Neural cell (in vitro differentiated cells): ENCODE data around the gene UBXN10. TPM values are rescaled to one million over a fixed set of nuclear protein-coding genes. Genes with fewer than 3 reads are reported as not detected.

Experiments used
- H2AFZ ChIP-seq: fragments of 200-600, 300-800 bp; sonication (generic), shearing (Covaris generic); 2 replicates; pipeline ENCODE4 v1.6.0; 2014; ENCODE audit warnings: low read depth, mild to moderate bottlenecking, antibody characterized with exemption, low read length, moderate library complexity
- H3F3A ChIP-seq: fragments of 200-600 bp; shearing (Covaris generic); 2 replicates; pipeline ENCODE4 v1.6.1; 2016; ENCODE audit warnings: mild to moderate bottlenecking, moderate library complexity, mixed read lengths, antibody characterized with exemption, low read length; ENCODE audit not compliant: insufficient read depth, poor library complexity, severe bottlenecking
- H3K27ac ChIP-seq: fragments of 200-600, 300-800 bp; sonication (generic), shearing (Covaris generic); 2 replicates; pipeline ENCODE4 v1.5.1; 2014; ENCODE audit warnings: mild to moderate bottlenecking, low read length, moderate library complexity
- H3K27me3 ChIP-seq: fragments of 300-800, 200-600 bp; sonication (generic), shearing (Covaris generic); 2 replicates; pipeline ENCODE4 v1.6.0; 2014; ENCODE audit warnings: mild to moderate bottlenecking, low read depth, low read length, moderate library complexity; ENCODE audit not compliant: insufficient read depth
- H3K36me3 ChIP-seq: fragments of 300-800, 200-600 bp; sonication (generic), shearing (Covaris generic); 2 replicates; pipeline ENCODE4 v1.5.1; 2014; ENCODE audit warnings: mild to moderate bottlenecking, antibody characterized with exemption, low read length, moderate library complexity; ENCODE audit not compliant: insufficient read depth
- H3K4me2 ChIP-seq: fragments of 300-800, 200-600 bp; sonication (generic), shearing (Covaris generic); 2 replicates; pipeline ENCODE4 v1.6.0; 2014; ENCODE audit warnings: mild to moderate bottlenecking, low read length
- H3K4me3 ChIP-seq: fragments of 300-800, 200-600 bp; sonication (generic), shearing (Covaris generic); 2 replicates; pipeline ENCODE4 v1.5.1; 2014; ENCODE audit warnings: mild to moderate bottlenecking, low read length, moderate library complexity
- H3K79me2 ChIP-seq: fragments of 200-600 bp; shearing (Covaris generic); replicated peaks from 2 replicates; pipeline ENCODE4 v1.6.0; 2014; ENCODE audit warnings: mild to moderate bottlenecking, low read length, moderate library complexity; ENCODE audit not compliant: insufficient read depth
- H3K9ac ChIP-seq: fragments of 300-800, 200-600 bp; sonication (generic), shearing (Covaris generic); 2 replicates; pipeline ENCODE4 v1.6.1; 2016; ENCODE audit warnings: mild to moderate bottlenecking, low read length, mixed read lengths
- H3K9me2 ChIP-seq: fragments of 200-600 bp; shearing (Covaris generic); 2 replicates; pipeline ENCODE4 v1.6.1; 2016; ENCODE audit warnings: mild to moderate bottlenecking, low read length, mixed read lengths; ENCODE audit not compliant: insufficient read depth
- H3K9me3 ChIP-seq: fragments of 200-600, 300-800 bp; sonication (generic), shearing (Covaris generic); 2 replicates; pipeline ENCODE4 v1.6.1; 2016; ENCODE audit warnings: mild to moderate bottlenecking, mixed run types, low read length, moderate library complexity, mixed read lengths
- H4K20me1 ChIP-seq: fragments of 200-600 bp; shearing (Covaris generic); 2 replicates; pipeline ENCODE4 v1.6.1; 2016; ENCODE audit warnings: mild to moderate bottlenecking, mixed run types; ENCODE audit not compliant: insufficient read depth
- CTCF ChIP-seq: fragments of 450-650 bp; IDR thresholded peaks from 2 replicates; pipeline ENCODE4 v1.5.1; 2014; ENCODE audit warnings: antibody characterized with exemption, mild to moderate bottlenecking, moderate library complexity; ENCODE audit not compliant: poor library complexity, severe bottlenecking
- EP300 ChIP-seq: fragments of 450-650 bp; conservative IDR thresholded peaks from 2 replicates; pipeline ENCODE4 v1.6.1; 2014; ENCODE audit warnings: antibody characterized with exemption, mild to moderate bottlenecking, moderate library complexity; ENCODE audit not compliant: poor library complexity, severe bottlenecking
- EZH2 ChIP-seq: fragments of 200-600, 300-800 bp; shearing (Covaris generic), sonication (generic); IDR thresholded peaks from 2 replicates; pipeline ENCODE4 v1.6.1; 2014; ENCODE audit warnings: antibody characterized with exemption, low read length, borderline replicate concordance, mild to moderate bottlenecking; ENCODE audit not compliant: insufficient read depth, poor library complexity, severe bottlenecking
- MXI1 ChIP-seq: fragments of 450-650 bp; conservative IDR thresholded peaks from 2 replicates; pipeline ENCODE4 v1.6.1; 2014; ENCODE audit warnings: antibody characterized with exemption, mild to moderate bottlenecking; ENCODE audit not compliant: poor library complexity, severe bottlenecking
- POLR2AphosphoS5 ChIP-seq: IDR thresholded peaks from 2 replicates; pipeline ENCODE4 v1.6.1; 2012
- RAD21 ChIP-seq: fragments of 450-650 bp; conservative IDR thresholded peaks from 2 replicates; pipeline ENCODE4 v1.6.1; 2014; ENCODE audit warnings: antibody characterized with exemption, mild to moderate bottlenecking, moderate library complexity
- REST ChIP-seq: IDR thresholded peaks from 2 replicates; pipeline ENCODE4 v1.6.1; 2012; ENCODE audit warnings: borderline replicate concordance
- SMC3 ChIP-seq: fragments of 450-650 bp; conservative IDR thresholded peaks from 2 replicates; pipeline ENCODE4 v1.6.1; 2014; ENCODE audit warnings: antibody characterized with exemption, mild to moderate bottlenecking, moderate library complexity; ENCODE audit not compliant: poor library complexity
- TAF1 ChIP-seq: IDR thresholded peaks from 2 replicates; pipeline ENCODE4 v1.6.1; 2012; ENCODE audit warnings: low read depth
- polyA plus RNA-seq: library from polyadenylated mRNA; depleted of rRNA; stranded (reverse); fragments of >200 nt; gene quantifications from 2 replicates; pipeline ENCODE4 v1.2.3, GENCODE V29; 2014

UBXN10 gene
- polyA plus RNA-seq, 1 donor from 2014 or later: 0.64 TPM

GRCh38 chr1:20151906-20152598 is 33.8 kb upstream of the UBXN10 start:
- no peak overlapping the region for H3K4me2 ChIP-seq
- H2AFZ ChIP-seq: peak overlapping the region; percentile 19
- no peaks in the 10 kb centered on the region for H3K79me2 ChIP-seq
- no peaks in the 10 kb centered on the region for H4K20me1 ChIP-seq
- H3K9me3 ChIP-seq: no peaks in the 10 kb centered on the region
- H3F3A ChIP-seq: no peaks in the 10 kb centered on the region
- H3K27ac ChIP-seq: no peak overlapping the region
- peak; percentile 94 for TF ChIP-seq RAD21
- TF ChIP-seq CTCF: peak; percentile 96
- TF ChIP-seq SMC3: peak; percentile 96
- no peak for TF ChIP-seq REST
- TF ChIP-seq TAF1: no peak
- TF ChIP-seq MXI1: no peak
- TF ChIP-seq EZH2: no peak
- no peak for TF ChIP-seq POLR2AphosphoS5
- no peak for TF ChIP-seq EP300
- peak overlapping the region; percentile 56 for H3K4me3 ChIP-seq
- no peaks in the 10 kb centered on the region for H3K27me3 ChIP-seq
- no peaks in the 10 kb centered on the region for H3K36me3 ChIP-seq
- H3K9ac ChIP-seq: peak overlapping the region; percentile 21
- H3K9me2 ChIP-seq: no peaks in the 10 kb centered on the region

DNA sequence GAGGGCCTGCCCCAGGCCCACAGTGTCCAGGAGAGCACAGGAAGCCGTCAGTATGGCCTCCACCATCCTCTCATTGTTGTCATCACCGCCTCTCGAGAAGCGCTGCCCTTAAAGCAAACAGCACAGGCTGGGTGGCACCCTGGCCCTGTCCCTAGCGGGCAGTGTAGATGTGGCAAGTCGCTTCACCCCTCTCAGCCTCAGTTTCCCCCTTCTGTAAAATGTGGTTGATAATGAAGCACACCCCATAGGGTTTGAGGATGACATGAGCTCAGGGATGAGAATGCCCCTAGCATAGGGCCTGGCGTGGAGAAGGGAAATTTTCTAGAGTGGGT is 33.3 kb upstream of the UBXN10 start:
- H2AFZ ChIP-seq: no peak overlapping the region
- peak overlapping the region; percentile 56 for H3K4me3 ChIP-seq
- H3K79me2 ChIP-seq: no peaks in the 10 kb centered on the region
- no peaks in the 10 kb centered on the region for H4K20me1 ChIP-seq
- no peaks in the 10 kb centered on the region for H3F3A ChIP-seq
- H3K4me2 ChIP-seq: no peak overlapping the region
- no peak for TF ChIP-seq EP300
- TF ChIP-seq MXI1: no peak
- no peak for TF ChIP-seq EZH2
- no peak for TF ChIP-seq TAF1
- no peak for TF ChIP-seq REST
- TF ChIP-seq CTCF: no peak
- no peak for TF ChIP-seq SMC3
- TF ChIP-seq POLR2AphosphoS5: no peak
- no peak for TF ChIP-seq RAD21
- H3K9ac ChIP-seq: peak overlapping the region; percentile 25
- no peak overlapping the region for H3K27ac ChIP-seq
- no peaks in the 10 kb centered on the region for H3K9me2 ChIP-seq
- H3K9me3 ChIP-seq: no peaks in the 10 kb centered on the region
- H3K36me3 ChIP-seq: no peaks in the 10 kb centered on the region
- no peaks in the 10 kb centered on the region for H3K27me3 ChIP-seq
